Activated T-helper 2 cell treated with anti-CD3 and anti-CD28 coated beads, Interferon-gamma antibody, Interleukin-2, Interleukin-4, amounts not matched to agents 10 μg/mL and 5 μg/mL and 100 μg/mL, durations not matched to agents 14 hours and 24 hours and 36 hours (primary cell): ENCODE results near the gene KRT80. TPM values are rescaled to one million over a fixed set of nuclear protein-coding genes. Genes with fewer than 3 reads are reported as not detected.

ENCODE experiments used
- DNase-seq: peaks from one replicate; pipeline ENCODE4 v3.0.0; 2021; ENCODE audit warnings: low spot score
- H3K27ac Mint-ChIP-seq: one replicate; pipeline ENCODE4 v1.8.0; 2021; ENCODE audit warnings: mixed read lengths
- H3K27me3 Mint-ChIP-seq: one replicate; pipeline ENCODE4 v1.8.0; 2021; ENCODE audit warnings: low read depth, mixed read lengths
- H3K36me3 Mint-ChIP-seq: one replicate; pipeline ENCODE4 v1.8.0; 2021; ENCODE audit warnings: low read depth, mixed read lengths
- H3K4me1 Mint-ChIP-seq: one replicate; pipeline ENCODE4 v1.8.0; 2021; ENCODE audit warnings: low read depth, mixed read lengths
- H3K4me3 Mint-ChIP-seq: one replicate; pipeline ENCODE4 v1.8.0; 2021; ENCODE audit warnings: low read depth, mild to moderate bottlenecking, moderate library complexity, mixed read lengths
- H3K9me3 Mint-ChIP-seq: one replicate; pipeline ENCODE4 v1.8.0; 2021; ENCODE audit warnings: mixed read lengths
- intact Hi-C: fragments of 100-400 bp; cut with micrococcal nuclease; formaldehyde crosslinking; loops from one replicate; pipeline ENCODE4 v1.15.1; 2023
- total RNA-seq: library from RNA; stranded (reverse); gene quantifications from 2 replicates; pipeline ENCODE4 v1.2.3, GENCODE V29; 2022

The KRT80 gene
- total RNA-seq, 1 donor from 2014 or later, result not detected

GRCh38 chr12:52183544-52183910 is 8.3 kb downstream of the KRT80 start:
- intact Hi-C loops, result no loop called here
- Mint-ChIP-seq H3K27me3 (no peaks in the 10 kb centered on the region), H3K4me3 (no peak overlapping the region), H3K4me1 (peaks cover 3% of the 10 kb centered on the region), H3K27ac (no peak overlapping the region), H3K9me3 (no peaks in the 10 kb centered on the region), H3K36me3 (no peaks in the 10 kb centered on the region)
- no peak for DNase-seq

- no peaks in the 10 kb centered on the region for H3K27me3 Mint-ChIP-seq
- H3K4me3 Mint-ChIP-seq, result no peak overlapping the region
- H3K36me3 Mint-ChIP-seq, result no peaks in the 10 kb centered on the region
- H3K9me3 Mint-ChIP-seq, result no peaks in the 10 kb centered on the region
- no peak for DNase-seq
- peaks cover 3% of the 10 kb centered on the region for H3K4me1 Mint-ChIP-seq
- intact Hi-C loops, result no loop called here
- H3K27ac Mint-ChIP-seq, result no peak overlapping the region
Observed at GRCh38 chr12:52182898-52183543, 8.8 kb downstream of the KRT80 start.

- no peaks in the 10 kb centered on the region for H3K36me3 Mint-ChIP-seq
- H3K4me3 Mint-ChIP-seq, result no peak overlapping the region
- H3K4me1 Mint-ChIP-seq, result peaks cover 3% of the 10 kb centered on the region
- no peak for DNase-seq
- no peaks in the 10 kb centered on the region for H3K9me3 Mint-ChIP-seq
- no peak overlapping the region for H3K27ac Mint-ChIP-seq
- intact Hi-C loops, result no loop called here
- no peaks in the 10 kb centered on the region for H3K27me3 Mint-ChIP-seq
Observed at GRCh38 chr12:52182384-52182783, 9.4 kb downstream of the KRT80 start.

- intact Hi-C loops, result no loop called here
- peaks cover 3% of the 10 kb centered on the region for H3K4me1 Mint-ChIP-seq
- H3K9me3 Mint-ChIP-seq, result no peaks in the 10 kb centered on the region
- no peak overlapping the region for H3K4me3 Mint-ChIP-seq
- no peaks in the 10 kb centered on the region for H3K36me3 Mint-ChIP-seq
- no peak for DNase-seq
- no peaks in the 10 kb centered on the region for H3K27me3 Mint-ChIP-seq
- no peak overlapping the region for H3K27ac Mint-ChIP-seq
Observed at GRCh38 chr12:52181746-52182145, 10.1 kb downstream of the KRT80 start.

GRCh38 chr12:52180971-52181628 is 10.7 kb downstream of the KRT80 start:
- intact Hi-C loops, result no loop called here
- Mint-ChIP-seq H3K4me3 (no peak overlapping the region), H3K27me3 (no peaks in the 10 kb centered on the region), H3K9me3 (no peaks in the 10 kb centered on the region), H3K27ac (no peak overlapping the region), H3K36me3 (no peaks in the 10 kb centered on the region), H3K4me1 (peaks cover 3% of the 10 kb centered on the region)
- no peak for DNase-seq

- no peaks in the 10 kb centered on the region for H3K4me1 Mint-ChIP-seq
- intact Hi-C loops, result no loop called here
- no peaks in the 10 kb centered on the region for H3K9me3 Mint-ChIP-seq
- DNase-seq, result no peak
- H3K27me3 Mint-ChIP-seq, result no peaks in the 10 kb centered on the region
- H3K36me3 Mint-ChIP-seq, result no peaks in the 10 kb centered on the region
- no peak overlapping the region for H3K4me3 Mint-ChIP-seq
- no peak overlapping the region for H3K27ac Mint-ChIP-seq
Observed at GRCh38 chr12:52179396-52179973, 12.3 kb downstream of the KRT80 start.

GRCh38 chr12:52178984-52179383 is 12.8 kb downstream of the KRT80 start:
- Mint-ChIP-seq H3K4me1 (no peaks in the 10 kb centered on the region), H3K36me3 (no peaks in the 10 kb centered on the region), H3K9me3 (no peaks in the 10 kb centered on the region), H3K27me3 (no peaks in the 10 kb centered on the region), H3K27ac (no peak overlapping the region), H3K4me3 (no peak overlapping the region)
- DNase-seq, result no peak
- intact Hi-C loops, result no loop called here

GRCh38 chr12:52178443-52178842 is 13.4 kb downstream of the KRT80 start:
- no peaks in the 10 kb centered on the region for H3K9me3 Mint-ChIP-seq
- H3K27me3 Mint-ChIP-seq, result no peaks in the 10 kb centered on the region
- no peak overlapping the region for H3K27ac Mint-ChIP-seq
- no peak overlapping the region for H3K4me3 Mint-ChIP-seq
- intact Hi-C loops, result no loop called here
- no peak for DNase-seq
- no peaks in the 10 kb centered on the region for H3K4me1 Mint-ChIP-seq
- H3K36me3 Mint-ChIP-seq, result no peaks in the 10 kb centered on the region

- intact Hi-C loops, result no loop called here
- no peaks in the 10 kb centered on the region for H3K4me1 Mint-ChIP-seq
- H3K27ac Mint-ChIP-seq, result no peak overlapping the region
- H3K4me3 Mint-ChIP-seq, result no peak overlapping the region
- no peaks in the 10 kb centered on the region for H3K36me3 Mint-ChIP-seq
- no peak for DNase-seq
- H3K9me3 Mint-ChIP-seq, result no peaks in the 10 kb centered on the region
- H3K27me3 Mint-ChIP-seq, result no peaks in the 10 kb centered on the region
Observed at GRCh38 chr12:52175371-52176350, 16.2 kb downstream of the KRT80 start.

GRCh38 chr12:52173526-52173925 is 18.3 kb downstream of the KRT80 start:
- DNase-seq, result no peak

GRCh38 chr12:52172956-52173355 is 18.9 kb downstream of the KRT80 start:
- Mint-ChIP-seq H3K27ac (no peak overlapping the region), H3K4me3 (no peak overlapping the region), H3K36me3 (no peaks in the 10 kb centered on the region), H3K27me3 (no peaks in the 10 kb centered on the region), H3K4me1 (no peaks in the 10 kb centered on the region), H3K9me3 (no peaks in the 10 kb centered on the region)
- intact Hi-C loops, result no loop called here
- DNase-seq, result no peak

More at GRCh38 chr12:52173526-52173925, 18.3 kb downstream of the KRT80 start:
- Mint-ChIP-seq H3K27me3 (no peaks in the 10 kb centered on the region), H3K27ac (no peak overlapping the region), H3K4me1 (no peaks in the 10 kb centered on the region), H3K9me3 (no peaks in the 10 kb centered on the region), H3K4me3 (no peak overlapping the region), H3K36me3 (no peaks in the 10 kb centered on the region)
- intact Hi-C loops, result no loop called here

GRCh38 chr12:52171950-52172512 is 19.8 kb downstream of the KRT80 start:
- no peak for DNase-seq
- no peaks in the 10 kb centered on the region for H3K9me3 Mint-ChIP-seq
- H3K27me3 Mint-ChIP-seq, result no peaks in the 10 kb centered on the region
- no peak overlapping the region for H3K4me3 Mint-ChIP-seq
- H3K27ac Mint-ChIP-seq, result no peak overlapping the region
- H3K36me3 Mint-ChIP-seq, result no peaks in the 10 kb centered on the region
- intact Hi-C loops, result no loop called here
- no peaks in the 10 kb centered on the region for H3K4me1 Mint-ChIP-seq
